Uterine smooth muscle cell (primary cell): Measurements from ENCODE around the gene ZNF880. TPM values are rescaled to one million over a fixed set of nuclear protein-coding genes. Genes with fewer than 3 reads are reported as not detected.

ENCODE experiments used
- total RNA-seq: library from RNA; depleted of rRNA; stranded (reverse); fragments of >200 nt; gene quantifications from 2 replicates; pipeline ENCODE4 v1.2.3, GENCODE V29; 2014

The ZNF880 gene
- 23.8 and 28.4 TPM in 2 replicates for total RNA-seq

GRCh38 chr19:52369559-52370340 is at the start of gene ZNF880:
Gene ZNF880 (plus strand): TSS chr19:52369923. CDS start chr19:52369966, 43 bp downstream.

GRCh38 chr19:52336117-52336790 is 33.5 kb upstream of the ZNF880 start, which contains the start of gene ZNF610:
Gene ZNF610 (plus strand): TSS chr19:52336243. CDS start chr19:52349173, 12,930 bp downstream.

GRCh38 chr19:52397310-52398080 is 27.8 kb downstream of the ZNF880 start, which contains the start of gene ZNF528:
Gene ZNF528 (plus strand): TSS chr19:52397849. CDS start chr19:52402014, 4,165 bp downstream.

GRCh38 chr19:52428937-52429336 is 59.2 kb downstream of the ZNF880 start, which contains the start of gene ZNF534:
Gene ZNF534 (plus strand): TSS chr19:52429148. CDS start chr19:52431475, 2,327 bp downstream.

Other genes starting within 250 kb of the ZNF880 start
- 9.1 and 11.4 TPM in 2 replicates for gene ZNF616, start 230.0 kb upstream of the ZNF880 start, total RNA-seq
- gene ZNF836, start 198.3 kb upstream of the ZNF880 start, total RNA-seq = 4.2 and 7.9 TPM in 2 replicates
- 178 and 179 TPM in 2 replicates for gene PPP2R1A, start 179.9 kb upstream of the ZNF880 start, total RNA-seq
- gene ZNF766, start 100.3 kb upstream of the ZNF880 start, total RNA-seq = 11.4 and 14.2 TPM in 2 replicates
- 4.5 and 6.0 TPM in 2 replicates for gene ZNF480, start 72.8 kb upstream of the ZNF880 start, total RNA-seq
- 1.00 and 2.7 TPM in 2 replicates for gene ZNF610, start 33.7 kb upstream of the ZNF880 start, total RNA-seq
- 18.4 and 24.2 TPM in 2 replicates for gene ZNF528, start 27.9 kb downstream of the ZNF880 start, total RNA-seq
- gene ZNF534, start 59.2 kb downstream of the ZNF880 start, total RNA-seq = 0.25 TPM in 1 of 2 replicates, not detected in the other
- 2.8 and 3.5 TPM in 2 replicates for gene ZNF578, start 83.6 kb downstream of the ZNF880 start, total RNA-seq
- gene ZNF808, start 157.7 kb downstream of the ZNF880 start, total RNA-seq = 17.9 and 28.0 TPM in 2 replicates
- 14.6 and 16.7 TPM in 2 replicates for gene ZNF701, start 200.4 kb downstream of the ZNF880 start, total RNA-seq